Stimulated activated CD4-positive, alpha-beta T cell treated with anti-CD3 and anti-CD28 coated beads, Interleukin-12 subunit alpha, Interleukin-12 subunit beta, amount 100 ng/mL, for 24 hours (primary cell): ENCODE data around the gene PACSIN2.
A peak's percentile ranks its signal among the peaks of the same experiment; 100 is the strongest.
"Not testable (repeated sequence)": the region's sequence is repeated elsewhere in the genome, so short reads cannot be mapped to it uniquely, and the experiment has no call there.

Experiments
- DNase-seq, 2 experiments: peaks; one replicate each; pipeline ENCODE4 v3.0.0-alpha.2; 2020; ENCODE audit warnings: low read depth in 2 of 2

PACSIN2 gene

GRCh38 chr22:42946546-42947198, 68.3 kb downstream of the PACSIN2 start:
- DNase-seq: no peak

- DNase-seq: no peak
Measured at GRCh38 chr22:42945736-42946135, 69.2 kb downstream of the PACSIN2 start.

- no peak for DNase-seq
Measured at GRCh38 chr22:42945027-42945426, 69.9 kb downstream of the PACSIN2 start.

- no peak for DNase-seq
Measured at GRCh38 chr22:42944409-42944808, 70.5 kb downstream of the PACSIN2 start.

GRCh38 chr22:42943981-42944380, 71.0 kb downstream of the PACSIN2 start:
- no peak for DNase-seq

- no peak for DNase-seq
Measured at GRCh38 chr22:42942351-42942750, 72.6 kb downstream of the PACSIN2 start.

- no peak for DNase-seq
Measured at GRCh38 chr22:42939941-42940653, 74.9 kb downstream of the PACSIN2 start.

- DNase-seq: no peak
Measured at GRCh38 chr22:42939451-42939881, 75.5 kb downstream of the PACSIN2 start.

GRCh38 chr22:42938976-42939375, 76.0 kb downstream of the PACSIN2 start:
- no peak for DNase-seq

- DNase-seq: no peak
Measured at GRCh38 chr22:42938449-42938848, 76.5 kb downstream of the PACSIN2 start.

GRCh38 chr22:42937164-42937843, 77.6 kb downstream of the PACSIN2 start:
- DNase-seq: peak in 1 of 2 experiments; percentile 22

GRCh38 chr22:42936680-42937079, 78.3 kb downstream of the PACSIN2 start:
- not testable (repeated sequence) for DNase-seq

GRCh38 chr22:42934338-42934737, 80.6 kb downstream of the PACSIN2 start:
- DNase-seq: no peak

GRCh38 chr22:42933485-42934091, 81.4 kb downstream of the PACSIN2 start:
- DNase-seq: no peak

- no peak for DNase-seq
Measured at GRCh38 chr22:42932857-42933484, 82.0 kb downstream of the PACSIN2 start.

GRCh38 chr22:42932197-42932519, 82.8 kb downstream of the PACSIN2 start:
- DNase-seq: no peak

- no peak for DNase-seq
Measured at GRCh38 chr22:42931421-42932196, 83.3 kb downstream of the PACSIN2 start.

- no peak for DNase-seq
Measured at GRCh38 chr22:42930810-42931420, 84.0 kb downstream of the PACSIN2 start.

- DNase-seq: no peak
Measured at GRCh38 chr22:42929838-42930155, 85.2 kb downstream of the PACSIN2 start.

- DNase-seq: no peak
Measured at GRCh38 chr22:42928969-42929837, 85.7 kb downstream of the PACSIN2 start.
